ENCODE data around the gene TADA2A. TPM values are rescaled to one million over a fixed set of nuclear protein-coding genes. Genes with fewer than 3 reads are reported as not detected.
A peak's percentile ranks its signal among the peaks of the same experiment; 100 is the strongest.
"Not testable (repeated sequence)": the region's sequence is repeated elsewhere in the genome, so short reads cannot be mapped to it uniquely, and the experiment has no call there.

The TADA2A gene
- polyA plus RNA-seq, 2 of the 4 experiments (the other 2 are of a cell fraction), result 9.9 to 27.1 TPM

- TF ChIP-seq KDM5A (IDR thresholded peaks at IDR 0.05), result no peak
- TF ChIP-seq NFE2L2 (conservative IDR thresholded peaks at IDR 0.05; ENCODE audit: low read length), result no peak
- TF ChIP-seq, protein P1, sequence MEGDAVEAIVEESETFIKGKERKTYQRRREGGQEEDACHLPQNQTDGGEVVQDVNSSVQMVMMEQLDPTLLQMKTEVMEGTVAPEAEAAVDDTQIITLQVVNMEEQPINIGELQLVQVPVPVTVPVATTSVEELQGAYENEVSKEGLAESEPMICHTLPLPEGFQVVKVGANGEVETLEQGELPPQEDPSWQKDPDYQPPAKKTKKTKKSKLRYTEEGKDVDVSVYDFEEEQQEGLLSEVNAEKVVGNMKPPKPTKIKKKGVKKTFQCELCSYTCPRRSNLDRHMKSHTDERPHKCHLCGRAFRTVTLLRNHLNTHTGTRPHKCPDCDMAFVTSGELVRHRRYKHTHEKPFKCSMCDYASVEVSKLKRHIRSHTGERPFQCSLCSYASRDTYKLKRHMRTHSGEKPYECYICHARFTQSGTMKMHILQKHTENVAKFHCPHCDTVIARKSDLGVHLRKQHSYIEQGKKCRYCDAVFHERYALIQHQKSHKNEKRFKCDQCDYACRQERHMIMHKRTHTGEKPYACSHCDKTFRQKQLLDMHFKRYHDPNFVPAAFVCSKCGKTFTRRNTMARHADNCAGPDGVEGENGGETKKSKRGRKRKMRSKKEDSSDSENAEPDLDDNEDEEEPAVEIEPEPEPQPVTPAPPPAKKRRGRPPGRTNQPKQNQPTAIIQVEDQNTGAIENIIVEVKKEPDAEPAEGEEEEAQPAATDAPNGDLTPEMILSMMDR (IDR thresholded peaks at IDR 0.05), result peak; percentile 55
- TF ChIP-seq EHMT2 (IDR thresholded peaks at IDR 0.05; ENCODE audit: low read depth), result no peak
Measured at GRCh38 chr17:37438141-37438540, 31.5 kb downstream of the TADA2A start (continued).

- Histone ChIP-seq H3K27ac (no peak overlapping the region), H3K9me3 (no peaks in the 10 kb centered on the region), H3K4me1 (no peaks in the 10 kb centered on the region), H3K4me2 (no peak overlapping the region), H3K4me3 (no peak overlapping the region)
- no peak for FAIRE-seq
- WGBS (ENCODE audit: missing lambda C conversion rate), result 100% methylated on average over 2 of the region's 2 CpGs
- POLR2A ChIA-PET, result no interaction called here
- no peak for TF ChIP-seq MAZ (IDR thresholded peaks at IDR 0.05; ENCODE audit: borderline replicate concordance, low read depth, low read length)
- no peak for TF ChIP-seq HOXB13 (CRISPR knock-in tag; IDR thresholded peaks at IDR 0.05; ENCODE audit: low read depth)
- no peak for TF ChIP-seq FOXS1 (CRISPR knock-in tag; IDR thresholded peaks at IDR 0.05)
- peak; percentile 99 for TF ChIP-seq MAFK (IDR thresholded peaks at IDR 0.05; ENCODE audit: partially characterized antibody)
- CTCF ChIA-PET, result interaction anchor here (1.1 to 4.1 kb wide), 3 partner anchors 10 to 130 kb away, joined by 3 to 27 read pairs (median 3); partner anchors contain the start of gene C17orf78
- DNase-seq (ENCODE audit: low read depth in 1 of 2, low spot score in 1 of 2), result no peak
- no peak for ATAC-seq
Measured at GRCh38 chr17:37440424-37440823, 33.7 kb downstream of the TADA2A start.

GRCh38 chr17:37441369-37442014 lies 34.8 kb downstream of the TADA2A start:
- FAIRE-seq; DNase-seq (ENCODE audit: low read depth in 1 of 2, low spot score in 1 of 2); H3K4me3 ChIP-seq; H3K27ac ChIP-seq; H3K4me2 ChIP-seq; POLR2A ChIA-PET; H3K9me3 ChIP-seq; H3K4me1 ChIP-seq; ATAC-seq: not testable (repeated sequence)
- 94% methylated on average over 12 of the region's 12 CpGs for WGBS (ENCODE audit: missing lambda C conversion rate)
- CTCF ChIA-PET, result interaction anchor here (0.6 to 4.1 kb wide), 3 partner anchors 11 to 210 kb away, joined by 3 to 27 read pairs (median 3); partner anchors contain the start of gene C17orf78

DNA sequence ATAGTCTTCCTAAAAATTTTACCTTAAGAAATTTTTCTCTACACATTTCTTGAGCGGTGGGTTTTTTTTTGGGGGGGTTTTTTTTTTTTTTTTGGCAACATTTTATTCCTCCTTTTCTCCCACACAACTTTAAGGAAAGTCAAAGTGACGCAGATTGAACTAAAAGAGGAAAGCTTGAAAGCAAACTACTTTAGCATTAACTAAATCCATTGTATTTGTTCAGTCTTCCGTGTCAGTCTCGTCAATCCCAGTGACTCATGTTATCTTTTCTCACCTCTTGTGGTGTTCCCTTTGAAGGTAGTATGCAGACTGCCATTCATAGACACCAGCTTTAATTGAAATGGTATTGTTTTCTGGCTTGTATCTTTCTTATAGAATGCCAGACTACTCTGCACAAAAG lies 39.3 kb downstream of the TADA2A start:
- CTCF ChIA-PET, result interaction anchor here (0.6 to 2.3 kb wide), 5 partner anchors 8 to 156 kb away, joined by 3 to 12 read pairs (median 3); no protein-coding TSS in a partner anchor
- WGBS (ENCODE audit: missing lambda C conversion rate), result 41% methylated on average over 4 of the region's 4 CpGs
- Histone ChIP-seq H3K27ac (peak overlapping the region in 1 of 2 experiments; percentile 31; a peak in 1 of 6 replicates), H3K4me1 (peaks cover 28% of the 10 kb centered on the region), H3K4me3 (no peak overlapping the region), H3K4me2 (peak overlapping the region; percentile 30; the same call in 2 of the 3 replicates), H3K9me3 (no peaks in the 10 kb centered on the region)
- DNase-seq (ENCODE audit: low read depth in 1 of 2, low spot score in 1 of 2), result peak; percentile 40 to 46
- POLR2A ChIA-PET, result interaction anchor here (1.6 kb wide), 1 partner anchor 39 kb away, joined by 4 read pairs; no protein-coding TSS in a partner anchor
- 0 out of 2 replicates have a peak, but pooled peaks have one; percentile 19 for TF ChIP-seq JUNB (IDR thresholded peaks at IDR 0.05)
- TF ChIP-seq FOSL2 (IDR thresholded peaks at IDR 0.05), result no peak
- peak; percentile 40 for TF ChIP-seq FOSL2 (CRISPR knock-in tag; IDR thresholded peaks at IDR 0.05)
- TF ChIP-seq FOXS1 (CRISPR knock-in tag; IDR thresholded peaks at IDR 0.05), result no peak
- ATAC-seq, result no peak
- no peak for FAIRE-seq

- H3K4me1 ChIP-seq, result peaks cover 28% of the 10 kb centered on the region
Measured at GRCh38 chr17:37447641-37448040, 41.0 kb downstream of the TADA2A start.

More at GRCh38 chr17:37447641-37448040, 41.0 kb downstream of the TADA2A start:
- no peaks in the 10 kb centered on the region for H3K9me3 ChIP-seq
- CTCF ChIA-PET, result interaction anchor here (0.7 to 2.3 kb wide), 5 partner anchors 9 to 122 kb away, joined by 3 to 12 read pairs (median 3); no protein-coding TSS in a partner anchor
- FAIRE-seq (no peak), DNase-seq (ENCODE audit: low read depth in 1 of 2, low spot score in 1 of 2) (peak in 1 of 2 experiments; percentile 26), ATAC-seq (peak; percentile 56 to 78; a peak in 5 of 6 replicates)
- POLR2A ChIA-PET, result interaction anchor here (1.1 kb wide), 1 partner anchor 42 kb away, joined by 3 read pairs; the partner anchor contains the start of gene DUSP14
- WGBS (ENCODE audit: missing lambda C conversion rate), result 55% methylated on average over 1 of the region's 1 CpG
- H3K4me3 ChIP-seq, result no peak overlapping the region
- H3K4me2 ChIP-seq, result peak overlapping the region; percentile 34
- TF ChIP-seq ESRRA (IDR thresholded peaks at IDR 0.05; ENCODE audit: borderline replicate concordance, low read length), result no peak
- no peak for TF ChIP-seq NR3C1 (IDR thresholded peaks at IDR 0.05)
- no peak for TF ChIP-seq CBX2 (IDR thresholded peaks at IDR 0.05; ENCODE audit: borderline replicate concordance, low read depth)
- TF ChIP-seq MAX (IDR thresholded peaks at IDR 0.05), result no peak
- TF ChIP-seq RFX5 (IDR thresholded peaks at IDR 0.05), result no peak
- TF ChIP-seq FOSL2 (IDR thresholded peaks at IDR 0.05), result no peak; the same call in 1 of the 2 replicates
- TF ChIP-seq FOSL2 (CRISPR knock-in tag; IDR thresholded peaks at IDR 0.05), result peak; percentile 58
- TF ChIP-seq, protein P2, sequence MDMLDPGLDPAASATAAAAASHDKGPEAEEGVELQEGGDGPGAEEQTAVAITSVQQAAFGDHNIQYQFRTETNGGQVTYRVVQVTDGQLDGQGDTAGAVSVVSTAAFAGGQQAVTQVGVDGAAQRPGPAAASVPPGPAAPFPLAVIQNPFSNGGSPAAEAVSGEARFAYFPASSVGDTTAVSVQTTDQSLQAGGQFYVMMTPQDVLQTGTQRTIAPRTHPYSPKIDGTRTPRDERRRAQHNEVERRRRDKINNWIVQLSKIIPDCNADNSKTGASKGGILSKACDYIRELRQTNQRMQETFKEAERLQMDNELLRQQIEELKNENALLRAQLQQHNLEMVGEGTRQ (IDR thresholded peaks at IDR 0.05), result no peak
- TF ChIP-seq, protein P1 (IDR thresholded peaks at IDR 0.05), result no peak
- TF ChIP-seq, protein P3, sequence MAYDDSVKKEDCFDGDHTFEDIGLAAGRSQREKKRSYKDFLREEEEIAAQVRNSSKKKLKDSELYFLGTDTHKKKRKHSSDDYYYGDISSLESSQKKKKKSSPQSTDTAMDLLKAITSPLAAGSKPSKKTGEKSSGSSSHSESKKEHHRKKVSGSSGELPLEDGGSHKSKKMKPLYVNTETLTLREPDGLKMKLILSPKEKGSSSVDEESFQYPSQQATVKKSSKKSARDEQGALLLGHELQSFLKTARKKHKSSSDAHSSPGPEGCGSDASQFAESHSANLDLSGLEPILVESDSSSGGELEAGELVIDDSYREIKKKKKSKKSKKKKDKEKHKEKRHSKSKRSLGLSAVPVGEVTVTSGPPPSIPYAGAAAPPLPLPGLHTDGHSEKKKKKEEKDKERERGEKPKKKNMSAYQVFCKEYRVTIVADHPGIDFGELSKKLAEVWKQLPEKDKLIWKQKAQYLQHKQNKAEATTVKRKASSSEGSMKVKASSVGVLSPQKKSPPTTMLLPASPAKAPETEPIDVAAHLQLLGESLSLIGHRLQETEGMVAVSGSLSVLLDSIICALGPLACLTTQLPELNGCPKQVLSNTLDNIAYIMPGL (CRISPR knock-in tag; IDR thresholded peaks at IDR 0.05; ENCODE audit: borderline replicate concordance), result no peak
- peak; percentile 46; the same call in 1 of the 2 replicates for TF ChIP-seq JUNB (IDR thresholded peaks at IDR 0.05)
- TF ChIP-seq MAZ (IDR thresholded peaks at IDR 0.05; ENCODE audit: borderline replicate concordance, low read depth, low read length), result no peak
- TF ChIP-seq MAFK (IDR thresholded peaks at IDR 0.05; ENCODE audit: partially characterized antibody), result no peak
- H3K27ac ChIP-seq, result peak overlapping the region; percentile 35 to 59; a peak in 4 of 6 replicates
